BE2C (cell line): Measurements from ENCODE around the gene PRKAR1B.

Source experiments
- DNase-seq: peaks from one replicate; pipeline ENCODE4 v3.0.0-alpha.2; 2020
- H3K27me3 ChIP-seq: fragments of 250-450 bp; sonication (Bioruptor Pico); 2 replicates; pipeline ENCODE4 v1.5.1; 2020; ENCODE audit warnings: mild to moderate bottlenecking
- H3K36me3 ChIP-seq: fragments of 250-450 bp; sonication (Bioruptor Pico); 2 replicates; pipeline ENCODE4 v1.5.1; 2020; ENCODE audit warnings: mild to moderate bottlenecking
- H3K4me1 ChIP-seq: fragments of 250-450 bp; sonication (Bioruptor Pico); 2 replicates; pipeline ENCODE4 v1.5.1; 2020
- H3K4me3 ChIP-seq: 2 replicates; pipeline ENCODE4 v1.5.1; 2011; ENCODE audit warnings: low read depth, low read length
- H3K9me3 ChIP-seq: fragments of 250-450 bp; sonication (Bioruptor Pico); 2 replicates; pipeline ENCODE4 v1.5.1; 2020
- CTCF ChIP-seq: IDR thresholded peaks from 2 replicates; pipeline ENCODE4 v1.5.1; 2012; ENCODE audit warnings: mild to moderate bottlenecking, low read depth, low read length

Gene PRKAR1B

DNA sequence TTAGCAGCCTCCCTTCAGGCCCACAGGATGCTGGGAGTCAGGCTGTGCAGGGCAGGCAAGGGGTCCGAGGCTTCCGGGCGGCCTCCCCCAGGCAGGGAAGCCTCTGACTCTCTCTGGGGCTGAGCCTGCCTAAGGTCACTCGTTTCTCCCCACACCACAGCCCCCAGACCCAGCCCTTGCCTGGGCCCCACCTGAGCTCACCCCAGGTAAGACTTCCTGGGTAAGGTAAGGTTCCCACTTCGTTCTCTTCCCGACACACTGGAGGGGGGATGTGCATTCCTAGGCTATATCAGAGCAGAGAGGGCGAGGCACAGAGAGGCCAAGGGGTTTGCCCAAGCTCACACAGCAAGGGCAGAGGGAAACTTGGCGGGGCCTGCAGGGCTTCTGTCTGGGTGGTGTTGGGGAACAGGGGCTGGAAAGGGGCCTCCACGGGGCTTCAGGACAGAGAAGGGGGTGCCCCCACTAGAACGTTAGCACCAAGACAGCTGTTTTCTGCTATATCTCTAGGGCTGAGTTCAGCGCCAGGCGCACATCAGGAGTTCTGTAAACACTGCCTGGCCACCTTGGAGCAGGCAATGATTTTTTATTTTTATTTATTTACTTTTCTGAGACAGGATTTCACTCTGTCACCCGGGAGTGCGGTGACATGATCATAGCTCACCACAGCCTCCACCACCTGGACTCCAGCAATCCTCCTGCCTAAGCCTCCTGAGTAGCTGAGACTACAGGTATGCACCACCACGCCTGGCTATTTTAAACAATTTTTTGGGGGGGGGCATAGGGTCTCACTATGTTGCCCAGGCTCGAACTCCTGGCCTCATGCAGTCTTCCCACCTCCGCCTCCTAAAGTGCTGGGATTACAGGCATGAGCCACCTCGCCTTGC is 182.5 kb downstream of the PRKAR1B start:
- no peaks in the 10 kb centered on the region for H3K36me3 ChIP-seq
- no peak overlapping the region for H3K4me3 ChIP-seq
- TF ChIP-seq CTCF, result no peak
- no peak for DNase-seq
- H3K9me3 ChIP-seq, result peaks cover 2% of the 10 kb centered on the region; the same call in 1 of the 2 replicates
- no peaks in the 10 kb centered on the region for H3K27me3 ChIP-seq
- no peaks in the 10 kb centered on the region for H3K4me1 ChIP-seq

DNA sequence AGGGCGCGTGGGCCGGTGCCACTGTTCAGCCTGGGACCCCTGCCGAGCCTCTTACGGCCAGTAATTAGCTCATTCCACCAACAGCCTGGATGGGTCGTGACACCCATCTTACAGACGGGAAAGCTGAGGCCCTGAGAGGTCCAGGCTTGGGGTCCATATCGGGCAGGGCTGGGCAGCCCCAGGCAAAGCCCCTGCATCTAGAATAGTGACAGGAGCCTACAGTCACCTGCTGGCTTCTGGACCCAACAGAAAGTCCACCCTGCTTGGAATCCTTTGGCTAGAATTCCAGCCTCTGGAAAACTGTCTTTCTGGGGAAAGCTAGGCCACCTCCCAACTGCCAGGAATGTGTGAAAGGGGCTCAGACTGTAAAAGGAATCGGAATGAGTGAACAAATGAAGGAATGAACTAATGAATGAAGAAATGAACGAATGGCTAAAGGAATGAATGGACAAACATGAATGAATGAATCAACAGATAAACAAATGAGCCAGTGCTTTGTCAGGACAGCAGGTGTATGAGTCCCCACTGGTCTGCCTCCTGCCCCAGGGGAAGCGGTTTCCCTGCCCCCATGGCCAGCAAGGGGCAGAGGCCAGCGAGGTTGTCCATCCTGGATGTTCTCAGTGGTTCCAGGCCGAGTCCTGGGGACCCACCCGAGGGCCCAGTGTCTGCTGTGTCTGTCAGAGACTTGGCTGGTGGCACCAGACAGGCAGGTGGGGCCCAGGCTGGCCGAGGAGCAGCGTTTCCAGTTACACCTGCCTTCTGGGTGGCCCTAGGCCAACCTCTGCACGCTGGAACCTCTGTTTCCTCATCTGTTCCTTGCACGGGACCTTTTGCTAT is 183.4 kb downstream of the PRKAR1B start:
- Histone ChIP-seq H3K9me3 (peaks cover 2% of the 10 kb centered on the region; the same call in 1 of the 2 replicates), H3K27me3 (no peaks in the 10 kb centered on the region), H3K4me1 (no peaks in the 10 kb centered on the region), H3K36me3 (no peaks in the 10 kb centered on the region), H3K4me3 (no peak overlapping the region)
- TF ChIP-seq CTCF, result no peak
- no peak for DNase-seq

DNA sequence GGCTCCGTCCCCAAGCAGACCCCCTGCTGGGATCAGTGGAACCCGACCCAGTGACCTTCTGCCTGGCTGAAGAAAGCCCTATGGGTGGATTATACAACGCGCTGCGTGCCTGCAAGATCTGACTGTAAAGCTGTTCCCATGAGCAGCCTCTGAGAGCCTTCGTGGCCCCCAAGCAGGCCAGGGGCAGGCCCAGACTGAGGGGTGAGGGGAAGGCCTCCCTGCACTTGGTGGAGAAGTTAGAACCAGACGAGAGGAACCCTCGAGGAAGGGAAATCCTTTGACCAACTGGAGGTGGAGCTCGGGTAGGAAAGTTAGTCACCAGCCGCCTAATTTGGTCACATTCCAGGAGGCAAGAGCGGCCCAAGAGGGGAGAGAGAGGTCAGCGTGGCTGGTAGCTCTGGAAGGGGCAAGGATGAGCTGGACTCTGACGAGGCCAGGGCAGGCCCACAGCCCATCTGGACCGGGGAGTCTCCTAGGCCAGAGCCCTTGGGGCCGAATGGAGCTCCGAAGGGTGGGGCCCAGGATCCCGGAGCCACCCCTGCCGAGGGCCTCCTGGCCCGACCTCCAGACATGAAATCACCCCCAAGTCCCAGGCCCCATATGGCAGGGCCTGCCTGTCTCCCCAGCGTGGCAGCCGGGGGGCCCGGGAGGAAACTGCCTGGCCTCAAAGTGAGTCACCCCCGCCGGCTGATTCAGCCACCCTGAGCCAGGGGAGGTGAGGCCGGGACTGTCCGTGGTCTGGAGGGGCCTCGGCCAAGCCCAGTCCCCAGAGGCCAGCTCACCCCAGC is 184.2 kb downstream of the PRKAR1B start:
- no peak for DNase-seq
- H3K9me3 ChIP-seq, result peaks cover 2% of the 10 kb centered on the region; the same call in 1 of the 2 replicates
- TF ChIP-seq CTCF, result no peak
- H3K27me3 ChIP-seq, result no peaks in the 10 kb centered on the region
- H3K4me1 ChIP-seq, result no peaks in the 10 kb centered on the region
- H3K4me3 ChIP-seq, result no peak overlapping the region
- no peaks in the 10 kb centered on the region for H3K36me3 ChIP-seq

GRCh38 chr7:542131-542712 is 184.9 kb downstream of the PRKAR1B start:
- Histone ChIP-seq H3K9me3 (peaks cover 2% of the 10 kb centered on the region; the same call in 1 of the 2 replicates), H3K4me3 (no peak overlapping the region), H3K36me3 (no peaks in the 10 kb centered on the region), H3K4me1 (no peaks in the 10 kb centered on the region), H3K27me3 (no peaks in the 10 kb centered on the region)
- TF ChIP-seq CTCF, result no peak
- DNase-seq, result no peak

DNA sequence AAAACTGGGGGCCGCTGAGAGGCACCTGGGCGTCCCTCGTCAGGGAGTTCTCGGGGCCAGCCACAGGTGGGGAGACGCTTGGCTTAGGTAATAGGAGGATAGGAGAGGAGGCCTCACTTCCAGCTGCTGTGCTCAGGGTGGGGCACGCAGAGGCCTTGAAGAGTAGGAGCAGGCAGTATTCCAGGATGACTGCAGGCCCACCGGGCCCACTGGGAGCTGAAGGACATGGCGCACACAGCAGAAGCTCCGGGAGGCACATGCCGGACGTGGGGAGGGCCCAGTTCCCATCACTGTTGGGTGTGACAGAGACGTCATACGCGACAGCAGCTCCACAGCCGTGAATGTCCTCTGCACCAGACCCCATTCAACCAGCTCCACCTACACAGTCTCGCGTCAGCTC is 185.4 kb downstream of the PRKAR1B start:
- H3K36me3 ChIP-seq, result no peaks in the 10 kb centered on the region
- H3K27me3 ChIP-seq, result no peaks in the 10 kb centered on the region
- DNase-seq, result no peak
- H3K9me3 ChIP-seq, result peaks cover 2% of the 10 kb centered on the region; the same call in 1 of the 2 replicates
- no peak for TF ChIP-seq CTCF
- no peaks in the 10 kb centered on the region for H3K4me1 ChIP-seq
- H3K4me3 ChIP-seq, result no peak overlapping the region
